ENCODE data around the gene WIPF1. TPM values are rescaled to one million over a fixed set of nuclear protein-coding genes. Genes with fewer than 3 reads are reported as not detected.

The WIPF1 gene
- polyA plus RNA-seq, 1 donor from 2014 or later, result 0.25 TPM

GRCh38 chr2:174560737-174561136 lies 36.9 kb downstream of the WIPF1 start:
- Histone ChIP-seq H3K4me3 (ENCODE audit: low read length) (no peak overlapping the region), H3K9me3 (ENCODE audit: low read length) (no peaks in the 10 kb centered on the region), H3K4me2 (ENCODE audit: low read length) (no peak overlapping the region), H3K79me2 (replicated peaks; ENCODE audit: insufficient read depth, low read length) (no peaks in the 10 kb centered on the region), H3F3A (ENCODE audit: insufficient read depth, low read length, poor library complexity, severe bottlenecking) (no peaks in the 10 kb centered on the region), H4K20me1 (ENCODE audit: insufficient read depth) (no peaks in the 10 kb centered on the region), H3K27ac (ENCODE audit: low read length) (no peak overlapping the region), H3K9ac (ENCODE audit: low read length) (no peak overlapping the region), H3K27me3 (ENCODE audit: insufficient read depth, low read depth, low read length) (no peaks in the 10 kb centered on the region), H3K36me3 (ENCODE audit: insufficient read depth, low read length) (no peaks in the 10 kb centered on the region), H2AFZ (ENCODE audit: low read depth, low read length) (no peak overlapping the region), H3K9me2 (ENCODE audit: insufficient read depth, low read length) (no peaks in the 10 kb centered on the region)
- TF ChIP-seq EP300 (conservative IDR thresholded peaks at IDR 0.05; ENCODE audit: poor library complexity, severe bottlenecking) (no peak), CTCF (IDR thresholded peaks at IDR 0.05; ENCODE audit: poor library complexity, severe bottlenecking) (no peak), SMC3 (conservative IDR thresholded peaks at IDR 0.05; ENCODE audit: poor library complexity) (no peak), MXI1 (conservative IDR thresholded peaks at IDR 0.05; ENCODE audit: poor library complexity, severe bottlenecking) (no peak), POLR2AphosphoS5 (IDR thresholded peaks at IDR 0.05) (no peak), EZH2 (IDR thresholded peaks at IDR 0.05; ENCODE audit: borderline replicate concordance, insufficient read depth, low read length, poor library complexity, severe bottlenecking) (no peak), RAD21 (conservative IDR thresholded peaks at IDR 0.05) (no peak), REST (IDR thresholded peaks at IDR 0.05; ENCODE audit: borderline replicate concordance) (no peak), TAF1 (IDR thresholded peaks at IDR 0.05; ENCODE audit: low read depth) (no peak)

GRCh38 chr2:174555998-174556397 lies 41.6 kb downstream of the WIPF1 start:
- Histone ChIP-seq H3K27ac (ENCODE audit: low read length) (no peak overlapping the region), H3F3A (ENCODE audit: insufficient read depth, low read length, poor library complexity, severe bottlenecking) (no peaks in the 10 kb centered on the region), H3K9me2 (ENCODE audit: insufficient read depth, low read length) (no peaks in the 10 kb centered on the region), H3K4me3 (ENCODE audit: low read length) (no peak overlapping the region), H3K4me2 (ENCODE audit: low read length) (no peak overlapping the region), H4K20me1 (ENCODE audit: insufficient read depth) (no peaks in the 10 kb centered on the region), H3K9ac (ENCODE audit: low read length) (no peak overlapping the region), H3K36me3 (ENCODE audit: insufficient read depth, low read length) (no peaks in the 10 kb centered on the region), H3K9me3 (ENCODE audit: low read length) (no peaks in the 10 kb centered on the region), H2AFZ (ENCODE audit: low read depth, low read length) (no peak overlapping the region), H3K79me2 (replicated peaks; ENCODE audit: insufficient read depth, low read length) (no peaks in the 10 kb centered on the region), H3K27me3 (ENCODE audit: insufficient read depth, low read depth, low read length) (no peaks in the 10 kb centered on the region)
- TF ChIP-seq TAF1 (IDR thresholded peaks at IDR 0.05; ENCODE audit: low read depth), result no peak
- TF ChIP-seq SMC3 (conservative IDR thresholded peaks at IDR 0.05; ENCODE audit: poor library complexity), result no peak
- no peak for TF ChIP-seq RAD21 (conservative IDR thresholded peaks at IDR 0.05)
- TF ChIP-seq REST (IDR thresholded peaks at IDR 0.05; ENCODE audit: borderline replicate concordance), result no peak
- no peak for TF ChIP-seq EZH2 (IDR thresholded peaks at IDR 0.05; ENCODE audit: borderline replicate concordance, insufficient read depth, low read length, poor library complexity, severe bottlenecking)
- no peak for TF ChIP-seq EP300 (conservative IDR thresholded peaks at IDR 0.05; ENCODE audit: poor library complexity, severe bottlenecking)
- no peak for TF ChIP-seq POLR2AphosphoS5 (IDR thresholded peaks at IDR 0.05)
- no peak for TF ChIP-seq MXI1 (conservative IDR thresholded peaks at IDR 0.05; ENCODE audit: poor library complexity, severe bottlenecking)
- no peak for TF ChIP-seq CTCF (IDR thresholded peaks at IDR 0.05; ENCODE audit: poor library complexity, severe bottlenecking)
